H9 (cell line): Measurements from ENCODE around the gene TTC39B. TPM values are rescaled to one million over a fixed set of nuclear protein-coding genes. Genes with fewer than 3 reads are reported as not detected.

ENCODE experiments used
- DNase-seq: peaks from one replicate; pipeline ENCODE4 v3.0.0-alpha.2; 2017
- H2AFZ ChIP-seq: one replicate; pipeline ENCODE4 v1.6.1; 2013; ENCODE audit warnings: mild to moderate bottlenecking, low read length, control low read depth, moderate library complexity
- H2AK5ac ChIP-seq: 2 replicates; pipeline ENCODE4 v1.6.1; 2013; ENCODE audit warnings: low read length, control low read depth, mixed read lengths; ENCODE audit not compliant: insufficient read length
- H2BK120ac ChIP-seq: one replicate; pipeline ENCODE4 v1.6.1; 2013; ENCODE audit warnings: low read depth, mild to moderate bottlenecking, low read length, control low read depth, inconsistent platforms; ENCODE audit not compliant: poor library complexity, severe bottlenecking
- H2BK12ac ChIP-seq: 2 replicates; pipeline ENCODE4 v1.6.1; 2013; ENCODE audit warnings: low read length, control low read depth, mixed read lengths, low read depth; ENCODE audit not compliant: insufficient read length
- H2BK15ac ChIP-seq: 2 replicates; pipeline ENCODE4 v1.6.1; 2013; ENCODE audit warnings: low read depth, low read length, control low read depth
- H2BK20ac ChIP-seq: one replicate; pipeline ENCODE4 v1.6.1; 2013; ENCODE audit warnings: low read depth, mild to moderate bottlenecking, low read length, control low read depth, inconsistent platforms; ENCODE audit not compliant: poor library complexity, severe bottlenecking
- H2BK5ac ChIP-seq: 2 replicates; pipeline ENCODE4 v1.6.1; 2013; ENCODE audit warnings: low read length, control low read depth, mixed read lengths; ENCODE audit not compliant: insufficient read length
- H3K14ac ChIP-seq: 2 replicates; pipeline ENCODE4 v1.6.1; 2013; ENCODE audit warnings: low read length, control low read depth; ENCODE audit not compliant: insufficient read depth
- H3K18ac ChIP-seq: 2 replicates; pipeline ENCODE4 v1.6.1; 2013; ENCODE audit warnings: low read depth, mild to moderate bottlenecking, mixed read lengths, low read length, control low read depth; ENCODE audit not compliant: insufficient read length
- H3K23ac ChIP-seq: 2 replicates; pipeline ENCODE4 v1.6.1; 2013; ENCODE audit warnings: low read length, control low read depth, mixed read lengths, low read depth; ENCODE audit not compliant: insufficient read length
- H3K23me2 ChIP-seq: 2 replicates; pipeline ENCODE4 v1.6.1; 2013; ENCODE audit warnings: low read depth, mild to moderate bottlenecking, mixed read lengths, low read length, control low read depth; ENCODE audit not compliant: insufficient read length, poor library complexity, severe bottlenecking
- H3K27ac ChIP-seq: 2 replicates; pipeline ENCODE4 v1.5.1; 2013; ENCODE audit warnings: low read length, control low read depth, mixed read lengths, low read depth; ENCODE audit not compliant: insufficient read length
- H3K27me3 ChIP-seq: 2 replicates; pipeline ENCODE4 v1.6.1; 2013; ENCODE audit warnings: low read length, control low read depth, inconsistent platforms; ENCODE audit not compliant: insufficient read depth
- H3K4ac ChIP-seq: 2 replicates; pipeline ENCODE4 v1.6.1; 2013; ENCODE audit warnings: low read depth, mild to moderate bottlenecking, control low read depth, inconsistent platforms, low read length, moderate library complexity
- H3K4me1 ChIP-seq: 2 replicates; pipeline ENCODE4 v1.6.1; 2013; ENCODE audit warnings: low read length, control low read depth, inconsistent platforms; ENCODE audit not compliant: insufficient read depth
- H3K4me2 ChIP-seq: 2 replicates; pipeline ENCODE4 v1.6.1; 2013; ENCODE audit warnings: low read length, control low read depth, mixed read lengths; ENCODE audit not compliant: insufficient read length, insufficient read depth
- H3K56ac ChIP-seq: 2 replicates; pipeline ENCODE4 v1.6.1; 2013; ENCODE audit warnings: low read depth, mild to moderate bottlenecking, mixed read lengths, low read length, control low read depth; ENCODE audit not compliant: insufficient read length
- H3K79me1 ChIP-seq: 2 replicates; pipeline ENCODE4 v1.6.1; 2013; ENCODE audit warnings: low read depth, mild to moderate bottlenecking, moderate library complexity, low read length, control low read depth, inconsistent platforms; ENCODE audit not compliant: insufficient read depth, poor library complexity, severe bottlenecking
- H3K79me2 ChIP-seq: 2 replicates; pipeline ENCODE4 v1.6.1; 2013; ENCODE audit warnings: low read length, control low read depth, inconsistent platforms; ENCODE audit not compliant: insufficient read depth
- H3K9ac ChIP-seq: 2 replicates; pipeline ENCODE4 v1.6.1; 2013; ENCODE audit warnings: low read length, control low read depth, mixed read lengths; ENCODE audit not compliant: insufficient read length; ENCODE audit errors: extremely low read depth
- H3K9me3 ChIP-seq: one replicate; pipeline ENCODE4 v1.6.1; 2013; ENCODE audit warnings: low read depth, low read length, inconsistent platforms; ENCODE audit not compliant: control insufficient read depth
- H3T11ph ChIP-seq: one replicate; pipeline ENCODE4 v1.6.1; 2013; ENCODE audit warnings: mild to moderate bottlenecking, low read length, control low read depth, inconsistent platforms
- H4K20me1 ChIP-seq: one replicate; pipeline ENCODE4 v1.6.1; 2013; ENCODE audit not compliant: control insufficient read depth, insufficient read length, insufficient read depth
- H4K5ac ChIP-seq: 2 replicates; pipeline ENCODE4 v1.6.1; 2013; ENCODE audit warnings: low read depth, mild to moderate bottlenecking, mixed read lengths, low read length, control low read depth; ENCODE audit not compliant: insufficient read length
- H4K8ac ChIP-seq: replicated peaks from 2 replicates; pipeline ENCODE4 v1.6.1; 2013; ENCODE audit warnings: low read length, control low read depth, mixed read lengths, low read depth; ENCODE audit not compliant: insufficient read length
- H4K91ac ChIP-seq: 2 replicates; pipeline ENCODE4 v1.6.1; 2013; ENCODE audit warnings: low read depth, mild to moderate bottlenecking, moderate library complexity, mixed read lengths, low read length, control low read depth; ENCODE audit not compliant: insufficient read length
- H3K27ac Mint-ChIP-seq, 3 experiments: 2 replicates in 2 of 3; 3 replicates in 1 of 3; pipeline ENCODE4 v1.8.0; 2020 to 2021; ENCODE audit warnings: mixed read lengths in 3 of 3, mild to moderate bottlenecking in 1 of 3, moderate library complexity in 1 of 3
- H3K27me3 Mint-ChIP-seq: 2 replicates; pipeline ENCODE4 v1.8.0; 2021; ENCODE audit warnings: low read depth, mild to moderate bottlenecking, moderate library complexity, mixed read lengths
- H3K36me3 Mint-ChIP-seq, 3 experiments: 2 replicates in 2 of 3; 3 replicates in 1 of 3; pipeline ENCODE4 v1.8.0; 2020 to 2021; ENCODE audit warnings: low read depth in 3 of 3, mixed read lengths in 3 of 3; ENCODE audit not compliant: insufficient read depth in 1 of 3
- H3K4me1 Mint-ChIP-seq, 2 experiments: 2 replicates each; pipeline ENCODE4 v1.8.0; 2020; ENCODE audit warnings: mixed read lengths in 2 of 2
- H3K4me3 Mint-ChIP-seq, 2 experiments: 2 replicates in 1 of 2; 3 replicates in 1 of 2; pipeline ENCODE4 v1.8.0; 2020 to 2021; ENCODE audit warnings: mild to moderate bottlenecking in 2 of 2, mixed read lengths in 2 of 2, moderate library complexity in 1 of 2
- H3K9me3 Mint-ChIP-seq, 2 experiments: 2 replicates in 1 of 2; 3 replicates in 1 of 2; pipeline ENCODE4 v1.8.0; 2020; ENCODE audit warnings: mild to moderate bottlenecking in 2 of 2, mixed read lengths in 2 of 2, moderate library complexity in 1 of 2
- total RNA-seq: library from RNA; stranded (reverse); gene quantifications from 2 replicates; pipeline ENCODE4 v1.2.1, GENCODE V29; 2021
- TF ChIP-seq, protein P1 (sequence below): fragments of 200-600 bp; sonication (generic); conservative IDR thresholded peaks from 3 replicates; pipeline ENCODE4 v1.8.0; 2021; ENCODE audit warnings: antibody characterized with exemption, mild to moderate bottlenecking

The TTC39B gene
- total RNA-seq, 1 experiment from 2014 or later = 8.2 TPM

DNA sequence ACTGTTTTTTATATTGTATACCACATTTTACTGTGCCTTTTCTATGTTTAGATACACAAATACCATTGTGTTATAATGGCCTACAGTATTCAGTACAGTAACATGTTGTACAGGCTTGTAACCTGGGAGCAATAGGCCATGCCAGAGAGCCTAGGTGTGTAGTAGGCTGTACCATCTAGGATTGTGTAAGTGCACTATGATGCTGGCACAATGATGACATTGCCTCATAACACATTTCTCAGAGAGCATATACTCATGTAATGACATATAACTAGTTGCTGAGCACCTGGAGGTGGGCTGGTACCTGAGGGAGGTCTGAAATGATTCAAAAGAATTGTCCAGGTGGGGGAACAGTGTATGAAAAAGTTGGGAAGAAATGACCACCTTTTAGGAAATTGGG is 13.9 kb downstream of the TTC39B start:
- no peaks in the 10 kb centered on the region for H3K27me3 ChIP-seq
- H2BK15ac ChIP-seq = no peak overlapping the region
- H2BK120ac ChIP-seq = no peak overlapping the region
- DNase-seq = no peak
- no peak overlapping the region for H3K18ac ChIP-seq
- H2BK5ac ChIP-seq = no peak overlapping the region
- H3K23ac ChIP-seq = no peak overlapping the region
- no peak overlapping the region for H4K8ac ChIP-seq
- H3K79me2 ChIP-seq = peaks cover 1% of the 10 kb centered on the region; the same call in 1 of the 2 replicates
- no peak overlapping the region for H3K9ac ChIP-seq
- no peaks in the 10 kb centered on the region for H3K9me3 ChIP-seq
- no peak overlapping the region for H3K56ac ChIP-seq
- H3K79me1 ChIP-seq = no peaks in the 10 kb centered on the region
- peaks cover 11% of the 10 kb centered on the region; the same call in 1 of the 2 replicates for H3K4me1 ChIP-seq
- H4K20me1 ChIP-seq = no peaks in the 10 kb centered on the region
- Mint-ChIP-seq H3K4me3 (no peak overlapping the region), H3K27ac (no peak overlapping the region), H3K36me3 (peaks cover 9 to 16% (median 16%) of the 10 kb centered on the region in 3 experiments), H3K4me1 (peaks cover 38 to 42% of the 10 kb centered on the region in 2 experiments), H3K9me3 (peaks cover 4 to 6% of the 10 kb centered on the region in 2 experiments), H3K27me3 (no peaks in the 10 kb centered on the region; the same call in 1 of the 2 replicates)
- H2AK5ac ChIP-seq = no peak overlapping the region
- H4K91ac ChIP-seq = no peak overlapping the region
- no peak overlapping the region for H4K5ac ChIP-seq
- H3K27ac ChIP-seq = no peak overlapping the region
- no peak overlapping the region for H3K4ac ChIP-seq
- no peak overlapping the region for H2AFZ ChIP-seq
- no peaks in the 10 kb centered on the region for H3K23me2 ChIP-seq
- H3T11ph ChIP-seq = no peak overlapping the region
- no peak overlapping the region for H3K14ac ChIP-seq
- TF ChIP-seq, protein P1, sequence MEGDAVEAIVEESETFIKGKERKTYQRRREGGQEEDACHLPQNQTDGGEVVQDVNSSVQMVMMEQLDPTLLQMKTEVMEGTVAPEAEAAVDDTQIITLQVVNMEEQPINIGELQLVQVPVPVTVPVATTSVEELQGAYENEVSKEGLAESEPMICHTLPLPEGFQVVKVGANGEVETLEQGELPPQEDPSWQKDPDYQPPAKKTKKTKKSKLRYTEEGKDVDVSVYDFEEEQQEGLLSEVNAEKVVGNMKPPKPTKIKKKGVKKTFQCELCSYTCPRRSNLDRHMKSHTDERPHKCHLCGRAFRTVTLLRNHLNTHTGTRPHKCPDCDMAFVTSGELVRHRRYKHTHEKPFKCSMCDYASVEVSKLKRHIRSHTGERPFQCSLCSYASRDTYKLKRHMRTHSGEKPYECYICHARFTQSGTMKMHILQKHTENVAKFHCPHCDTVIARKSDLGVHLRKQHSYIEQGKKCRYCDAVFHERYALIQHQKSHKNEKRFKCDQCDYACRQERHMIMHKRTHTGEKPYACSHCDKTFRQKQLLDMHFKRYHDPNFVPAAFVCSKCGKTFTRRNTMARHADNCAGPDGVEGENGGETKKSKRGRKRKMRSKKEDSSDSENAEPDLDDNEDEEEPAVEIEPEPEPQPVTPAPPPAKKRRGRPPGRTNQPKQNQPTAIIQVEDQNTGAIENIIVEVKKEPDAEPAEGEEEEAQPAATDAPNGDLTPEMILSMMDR = no peak
- H2BK12ac ChIP-seq = no peak overlapping the region
- no peak overlapping the region for H3K4me2 ChIP-seq
- no peak overlapping the region for H2BK20ac ChIP-seq
